H1 (cell line): ENCODE measurements around the gene BRIP1.

Experiments
- BRCA1 ChIP-seq: IDR thresholded peaks from 2 replicates; pipeline ENCODE4 v1.6.1; 2012; ENCODE audit warnings: low read depth, low read length, improper control_type of control experiment
- CEBPB ChIP-seq: IDR thresholded peaks from 2 replicates; pipeline ENCODE4 v1.6.1; 2012; ENCODE audit warnings: low read depth, low read length
- CTCF ChIP-seq, 3 experiments: IDR thresholded peaks; 1 replicate in 2 of 3; 2 replicates in 1 of 3; pipeline versions ENCODE4 v1.5.1 to v1.6.1; 2011; ENCODE audit warnings: low read length in 3 of 3, mild to moderate bottlenecking in 3 of 3, inconsistent platforms in 2 of 3, low read depth in 1 of 3, moderate library complexity in 1 of 3; ENCODE audit not compliant: insufficient read depth in 1 of 3; ENCODE audit errors: control extremely low read depth in 1 of 3
- EP300 ChIP-seq, 2 experiments: IDR thresholded peaks; 1 replicate in 1 of 2; 2 replicates in 1 of 2; pipeline ENCODE4 v1.6.1; 2011 to 2012; ENCODE audit warnings: low read depth in 2 of 2, low read length in 2 of 2, mild to moderate bottlenecking in 2 of 2, borderline replicate concordance in 1 of 2, inconsistent platforms in 1 of 2, moderate library complexity in 1 of 2
- MAX ChIP-seq: IDR thresholded peaks from 2 replicates; pipeline ENCODE4 v1.6.1; 2012; ENCODE audit warnings: inconsistent platforms
- POLR2A ChIP-seq, 2 experiments: IDR thresholded peaks; 1 replicate in 1 of 2; 2 replicates in 1 of 2; pipeline ENCODE4 v1.6.1; 2011; ENCODE audit warnings: low read depth in 2 of 2, low read length in 2 of 2, mild to moderate bottlenecking in 2 of 2; ENCODE audit errors: control extremely low read depth in 1 of 2
- TCF12 ChIP-seq: IDR thresholded peaks from 2 replicates; pipeline ENCODE4 v1.6.1; 2011; ENCODE audit warnings: low read depth, mild to moderate bottlenecking, low read length

- TF ChIP-seq CTCF (IDR thresholded peaks at IDR 0.05; ENCODE audit: control extremely low read depth in 1 of 3, insufficient read depth in 1 of 3, low read depth in 1 of 3, low read length in 3 of 3) (no peak), MAX (no peak), BRCA1 (no peak), POLR2A (IDR thresholded peaks at IDR 0.05; ENCODE audit: control extremely low read depth in 1 of 2, low read depth in 2 of 2, low read length in 2 of 2) (no peak), TCF12 (no peak), CEBPB (no peak), EP300 (IDR thresholded peaks at IDR 0.05; ENCODE audit: borderline replicate concordance in 1 of 2, low read depth in 2 of 2, low read length in 2 of 2) (no peak)
Measured at GRCh38 chr17:61698244-61698643, 165.1 kb downstream of the BRIP1 start.
